ELF-1 (cell line): ENCODE results near the gene P2RY8.
"Not testable (repeated sequence)": the region's sequence is repeated elsewhere in the genome, so short reads cannot be mapped to it uniquely, and the experiment has no call there.

Experiments used
- DNase-seq: peaks from one replicate; pipeline ENCODE4 v3.0.0-alpha.2; 2016; ENCODE audit warnings: low read depth, low spot score

Gene P2RY8, protein sequence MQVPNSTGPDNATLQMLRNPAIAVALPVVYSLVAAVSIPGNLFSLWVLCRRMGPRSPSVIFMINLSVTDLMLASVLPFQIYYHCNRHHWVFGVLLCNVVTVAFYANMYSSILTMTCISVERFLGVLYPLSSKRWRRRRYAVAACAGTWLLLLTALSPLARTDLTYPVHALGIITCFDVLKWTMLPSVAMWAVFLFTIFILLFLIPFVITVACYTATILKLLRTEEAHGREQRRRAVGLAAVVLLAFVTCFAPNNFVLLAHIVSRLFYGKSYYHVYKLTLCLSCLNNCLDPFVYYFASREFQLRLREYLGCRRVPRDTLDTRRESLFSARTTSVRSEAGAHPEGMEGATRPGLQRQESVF

DNA sequence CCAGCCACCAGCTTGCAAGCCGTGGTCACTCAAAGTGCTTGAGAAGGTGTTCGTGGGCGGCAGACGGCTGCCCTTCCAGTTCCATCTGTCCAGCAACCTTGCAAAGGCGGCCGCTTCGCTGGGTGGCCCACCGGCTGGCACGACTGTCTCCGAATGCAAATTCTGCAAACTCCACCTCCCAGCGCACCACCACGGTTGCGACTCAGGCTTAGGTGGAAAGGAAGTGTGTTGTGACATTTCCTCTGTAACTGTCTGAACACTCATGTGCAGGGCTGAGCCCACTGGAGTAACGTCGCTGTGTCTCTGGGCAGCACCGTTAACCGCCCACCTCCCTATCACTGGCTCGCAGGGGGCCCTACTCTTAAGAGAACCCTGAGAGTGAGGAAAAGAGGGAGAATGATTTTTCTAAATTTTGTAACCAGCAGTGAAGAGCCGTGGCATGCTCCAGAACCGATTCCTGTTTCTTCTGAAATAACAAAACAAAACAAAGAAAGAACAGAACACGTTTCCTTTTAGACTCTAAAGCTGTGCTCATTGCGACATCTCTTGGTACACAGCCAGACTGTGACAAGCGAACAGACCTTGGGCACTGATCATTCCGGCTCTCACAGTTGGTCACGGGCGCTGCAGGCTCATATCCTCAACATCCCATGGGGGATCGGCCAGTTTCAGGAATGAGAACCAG, at the start of gene P2RY8:
Gene P2RY8, minus strand, starts transcription at position 155 of the 685 bp plus-strand sequence. CDS start 70,627 bp downstream, outside the sequence.
- no peak for DNase-seq

DNA sequence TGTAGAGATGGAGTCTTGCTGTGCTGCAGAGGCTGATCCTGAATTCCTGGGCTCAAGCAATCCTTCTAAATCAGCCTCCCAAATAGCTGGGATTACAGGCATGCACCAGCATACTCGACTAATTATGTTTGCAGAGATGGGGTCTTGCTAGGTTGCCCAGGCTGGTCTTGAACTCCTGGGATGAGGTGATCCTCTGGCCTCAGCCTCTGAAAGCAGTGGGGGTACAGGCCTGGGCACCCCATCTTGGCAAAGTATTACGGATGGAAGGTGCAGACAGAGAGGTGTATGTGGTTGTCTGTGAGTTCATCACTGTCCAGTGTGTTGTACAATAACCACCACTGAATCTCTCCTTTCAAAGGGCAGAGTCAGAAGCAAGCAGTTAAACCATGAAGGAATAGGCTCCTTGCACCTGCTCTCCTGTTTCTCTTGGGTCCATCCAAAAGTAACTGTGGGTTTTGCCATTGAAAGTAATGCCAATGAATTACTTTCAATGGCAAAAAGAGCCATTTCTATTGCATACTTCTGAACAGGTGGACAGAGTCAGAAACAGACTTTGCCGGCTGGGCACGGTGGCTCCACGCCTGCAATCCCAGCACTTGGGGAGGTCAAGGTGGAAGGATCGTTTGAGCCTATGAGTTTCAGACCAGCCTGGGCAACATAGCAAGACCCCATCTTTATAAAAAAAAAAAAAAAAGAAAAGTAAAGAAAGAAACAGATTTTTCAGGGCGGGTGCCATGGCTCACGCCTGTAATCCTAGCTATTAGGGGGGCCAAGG, 47.4 kb upstream of the P2RY8 start:
- no peak for DNase-seq

DNA sequence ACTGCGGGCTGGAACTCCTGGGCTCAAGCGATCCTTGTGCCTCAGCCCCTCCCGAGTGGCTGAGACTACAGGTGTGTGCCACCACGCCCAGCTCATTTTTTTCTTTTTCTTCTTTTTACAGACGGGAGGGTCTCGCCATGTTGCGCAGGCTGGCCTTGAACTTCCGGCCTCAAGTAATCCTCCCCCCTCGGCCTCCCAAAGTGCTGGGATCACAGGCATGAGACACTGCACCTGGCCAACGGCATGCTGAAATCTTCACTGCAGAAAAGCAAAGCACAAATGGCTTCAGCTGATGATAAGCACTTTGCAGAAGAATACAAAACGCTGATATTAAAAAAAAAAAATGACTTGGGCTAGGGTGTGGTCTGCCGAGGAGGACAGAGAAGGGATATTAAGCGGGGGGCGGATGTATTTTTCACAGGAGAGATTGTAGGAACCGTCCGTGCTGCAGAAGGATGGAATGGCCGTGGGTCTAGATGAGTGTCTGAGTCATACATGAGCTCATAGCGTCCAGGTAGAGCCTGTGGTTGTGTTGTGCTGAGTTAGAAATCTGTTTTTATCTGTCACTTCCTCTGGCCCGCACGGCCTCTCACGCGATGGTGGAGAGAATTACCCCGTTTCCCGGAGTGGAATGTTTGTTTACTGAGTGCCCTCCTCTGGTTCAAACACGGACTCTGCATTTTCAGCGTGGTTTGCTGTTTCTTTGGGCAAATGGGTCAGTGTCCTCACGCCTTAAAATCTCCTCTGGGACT, 45.9 kb upstream of the P2RY8 start:
- DNase-seq, result no peak

DNA sequence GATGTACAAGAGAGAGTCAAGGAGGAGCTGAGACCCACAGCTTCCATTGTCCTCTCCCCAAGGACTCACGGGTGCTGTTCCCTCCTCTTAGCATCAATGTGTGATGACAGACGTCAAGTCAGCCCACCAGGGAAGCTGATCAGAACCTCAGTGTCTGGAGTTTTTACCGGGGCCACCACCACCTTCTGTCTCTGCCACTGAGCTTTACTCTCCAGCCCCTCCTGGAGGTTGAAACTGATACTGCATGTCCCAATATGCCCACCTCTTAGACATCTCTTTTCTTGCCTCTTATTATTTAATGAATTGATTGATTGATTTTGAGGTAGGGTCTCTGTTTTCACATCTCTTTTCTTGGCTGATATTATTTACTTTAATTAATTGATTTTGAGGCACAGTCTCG, 44.1 kb upstream of the P2RY8 start:
- peak; percentile 68 for DNase-seq

DNA sequence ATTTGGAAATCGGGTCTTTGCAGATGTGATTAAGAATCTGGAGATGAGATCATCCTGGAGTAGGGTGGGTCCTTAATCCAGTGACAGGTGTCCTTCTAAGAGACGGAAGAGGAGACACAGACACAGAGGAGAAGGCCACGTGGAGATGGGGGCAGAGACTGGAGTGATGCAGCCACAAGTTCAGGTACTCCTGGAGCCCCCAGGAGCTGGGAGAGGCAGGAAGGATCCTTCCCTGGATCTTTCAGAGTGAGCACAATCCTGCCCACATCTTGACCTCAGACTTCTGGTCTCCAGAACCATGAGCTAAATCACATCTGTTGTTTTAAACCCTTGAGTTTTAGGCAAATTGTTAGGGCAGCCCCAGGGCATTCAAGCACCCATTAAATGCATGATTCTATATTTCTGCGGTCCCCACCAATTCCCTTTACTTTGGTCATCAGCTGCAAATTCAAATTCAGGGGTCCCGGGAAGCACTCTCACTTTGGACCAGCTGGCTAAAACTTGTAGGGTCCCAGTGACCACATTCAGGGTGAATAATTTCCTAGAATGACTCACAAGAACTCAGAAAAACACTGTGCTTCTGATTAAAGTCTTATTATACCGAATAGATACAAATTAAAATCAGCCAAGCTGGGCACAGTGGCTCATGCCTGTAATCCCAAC, 41.7 kb upstream of the P2RY8 start:
- DNase-seq, result no peak

DNA sequence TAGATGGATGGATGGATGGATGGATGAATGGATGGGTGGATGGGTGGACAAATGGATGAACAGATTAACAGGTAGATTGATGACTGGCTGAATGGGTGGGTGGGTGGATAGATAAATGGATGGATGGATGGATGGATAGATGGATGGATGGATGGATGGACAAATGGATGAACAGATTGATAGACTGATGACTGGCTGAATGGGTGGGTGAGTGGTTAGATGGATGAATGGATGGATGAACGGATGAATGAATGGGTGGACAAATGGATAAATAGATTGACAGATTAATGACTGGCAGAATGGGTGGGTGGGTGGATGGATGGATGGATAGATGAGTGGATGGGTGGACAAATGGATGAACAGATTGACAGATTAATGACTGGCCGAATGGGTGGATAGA, 40.9 kb upstream of the P2RY8 start:
- DNase-seq, result no peak

DNA sequence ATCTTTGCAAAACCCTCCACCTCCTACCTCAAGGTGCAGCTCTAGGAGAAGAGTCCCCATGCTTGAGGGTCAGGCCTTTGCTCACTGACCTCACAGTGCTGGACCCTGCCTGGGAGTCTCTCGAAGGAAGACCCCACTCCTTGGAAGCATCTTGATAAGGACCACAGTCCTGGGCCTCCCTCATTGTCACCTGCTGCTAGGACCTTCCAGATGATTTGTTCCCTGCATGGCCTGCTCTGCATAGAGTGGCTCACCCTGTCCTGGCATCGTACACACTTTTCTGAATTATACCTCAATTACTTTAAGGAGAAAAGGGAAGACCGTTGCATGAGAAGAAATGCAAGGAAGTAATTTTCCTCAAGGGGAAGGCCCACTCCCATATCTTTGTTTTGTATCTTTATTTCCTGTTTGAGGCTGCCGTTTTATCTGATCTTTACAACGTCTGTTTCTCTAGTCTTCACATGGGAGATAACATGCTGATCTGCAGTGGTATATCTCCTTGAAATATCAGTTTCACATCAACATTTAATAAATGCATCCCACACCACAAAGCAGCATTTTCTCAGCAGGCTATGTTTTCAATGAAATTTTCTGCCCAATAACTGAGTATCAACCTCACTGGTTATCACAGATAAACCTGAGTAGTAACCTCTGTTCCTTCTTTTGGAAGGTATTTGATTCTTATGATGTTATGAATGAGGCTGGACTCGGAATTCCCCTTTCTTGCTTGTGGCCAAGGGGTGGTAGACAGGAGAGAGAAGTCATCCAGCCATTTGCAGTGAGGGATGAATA, 39.4 kb upstream of the P2RY8 start:
- DNase-seq, result no peak

DNA sequence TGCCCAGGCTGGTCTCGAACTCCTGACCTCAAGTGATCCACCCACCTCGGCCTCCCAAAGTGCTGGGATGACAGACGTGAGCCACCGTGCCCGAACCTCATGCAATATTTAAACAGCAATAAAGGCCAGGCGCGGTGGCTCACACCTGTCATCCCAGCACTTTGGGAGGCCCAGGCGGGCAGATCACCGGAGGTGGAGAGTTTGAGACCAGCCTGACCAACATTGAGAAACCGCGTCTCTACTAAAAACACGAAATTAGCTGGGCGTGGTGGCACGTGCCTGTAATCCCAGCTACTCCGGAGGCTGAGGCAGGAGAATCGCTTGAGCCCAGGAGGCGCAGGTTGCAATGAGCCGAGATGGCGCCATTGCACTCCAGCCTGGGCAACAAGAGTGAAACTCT, 37.2 kb upstream of the P2RY8 start:
- not testable (repeated sequence) for DNase-seq

DNA sequence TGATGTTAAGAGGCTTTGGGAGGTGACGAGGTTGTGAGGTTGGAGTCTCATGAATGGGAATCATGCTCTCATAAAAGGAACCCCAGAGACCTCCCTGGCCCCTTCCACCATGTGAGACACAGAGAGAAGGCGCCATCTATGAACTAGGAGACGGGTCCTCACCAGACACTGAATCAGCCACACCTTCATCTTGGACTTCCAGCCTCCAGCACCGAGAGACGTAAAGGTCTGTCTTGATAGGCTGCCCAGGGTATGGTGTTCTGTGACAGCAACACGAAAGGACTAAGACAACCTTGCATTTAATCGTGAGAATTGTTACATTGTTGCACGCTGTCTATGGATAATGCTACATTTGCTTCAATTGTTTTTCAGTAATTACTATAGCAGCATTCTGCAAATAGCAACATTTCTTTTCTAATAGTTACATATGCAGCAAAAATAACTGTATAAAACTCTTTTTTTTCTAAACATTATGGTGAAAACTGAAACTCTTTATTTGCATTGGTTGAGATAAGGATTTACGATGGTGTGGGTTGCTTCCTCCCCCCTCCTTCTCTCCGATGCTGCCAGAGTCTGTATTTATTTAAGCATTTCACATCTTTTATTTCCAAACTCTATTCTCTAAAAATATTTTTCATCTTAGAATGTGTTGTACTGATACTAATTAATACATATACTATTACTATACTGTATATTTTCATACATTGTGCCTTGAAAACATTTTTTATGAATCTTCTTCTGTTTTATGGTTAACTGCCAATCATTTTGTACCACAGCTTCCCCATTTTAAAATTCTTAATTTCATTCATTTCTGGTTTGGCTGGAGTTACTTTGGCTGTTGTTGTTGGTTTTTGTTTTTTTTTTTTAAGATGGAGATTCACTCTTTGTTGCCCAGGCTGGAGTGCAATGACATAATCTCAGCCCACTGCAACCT, 28.0 kb upstream of the P2RY8 start:
- DNase-seq, result no peak

DNA sequence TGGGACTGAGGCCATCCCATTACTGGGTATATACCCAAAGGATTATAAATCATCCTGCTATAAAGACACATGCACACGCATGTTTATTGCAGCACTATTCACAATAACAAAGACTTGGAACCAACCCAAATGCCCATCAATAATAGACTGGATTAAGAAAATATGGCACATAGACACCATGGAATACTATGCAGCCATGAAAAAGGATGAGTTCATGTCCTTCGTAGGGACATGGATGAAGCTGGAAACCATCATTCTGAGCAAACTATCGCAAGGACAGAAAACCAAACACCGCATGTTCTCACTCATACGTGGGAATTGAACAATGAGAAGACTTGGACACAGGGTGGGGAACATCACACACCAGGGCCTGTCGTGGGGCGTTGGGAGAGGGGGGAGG, 27.1 kb upstream of the P2RY8 start:
- DNase-seq, result not testable (repeated sequence)

DNA sequence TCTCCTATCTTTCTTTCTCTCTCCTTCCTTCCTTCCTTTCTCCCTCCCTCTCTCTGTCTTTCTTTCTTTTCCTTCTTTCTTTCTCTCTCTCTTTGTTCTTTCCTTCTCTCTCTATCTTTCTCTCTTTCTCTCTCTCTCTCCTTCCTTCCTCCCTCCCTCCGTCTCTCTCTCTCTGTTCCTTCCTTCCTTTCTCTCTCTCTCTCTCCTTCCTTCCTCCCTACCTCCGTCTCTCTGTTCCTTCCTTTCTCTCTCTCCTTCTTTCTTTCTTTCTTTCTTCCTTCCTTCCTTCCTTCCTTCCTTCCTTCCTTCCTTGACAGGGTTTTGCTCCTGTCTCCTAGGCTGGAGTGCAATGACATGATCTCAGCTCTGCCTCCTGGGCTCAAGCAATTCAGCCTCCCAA, 24.2 kb upstream of the P2RY8 start:
- no peak for DNase-seq

DNA sequence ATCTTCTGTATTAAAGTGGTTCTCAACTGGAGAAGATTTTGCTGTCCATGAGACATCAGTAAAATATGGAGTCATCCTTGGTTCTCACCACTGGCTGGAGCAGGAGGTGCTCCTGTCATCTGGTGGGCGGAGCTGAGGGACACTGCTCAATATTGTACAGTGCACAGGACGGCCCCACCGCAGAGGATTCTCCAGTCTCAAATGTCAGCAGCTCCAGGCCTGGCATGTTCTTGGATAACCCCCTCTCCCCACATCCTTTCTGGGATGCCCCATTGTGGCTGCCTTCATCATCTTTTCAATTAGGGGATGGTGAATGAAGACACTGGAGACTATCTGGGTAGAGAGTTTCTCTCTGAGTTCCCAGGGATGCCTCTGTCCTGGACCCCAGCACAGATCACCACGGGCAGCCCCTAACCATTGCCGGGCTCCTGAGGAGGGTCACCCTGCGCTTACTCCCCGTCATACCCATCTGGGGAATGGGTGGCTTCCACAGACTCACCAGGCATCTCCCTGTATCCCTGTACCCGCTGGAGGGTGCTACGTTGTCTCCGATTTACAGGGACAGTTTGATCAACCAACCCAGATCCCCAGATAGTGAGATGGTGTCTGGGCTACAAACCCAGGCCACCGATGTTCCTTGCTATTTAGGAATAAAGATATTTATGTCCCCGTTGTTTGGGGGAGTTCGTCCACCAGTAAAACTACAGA, 21.9 kb upstream of the P2RY8 start:
- no peak for DNase-seq

DNA sequence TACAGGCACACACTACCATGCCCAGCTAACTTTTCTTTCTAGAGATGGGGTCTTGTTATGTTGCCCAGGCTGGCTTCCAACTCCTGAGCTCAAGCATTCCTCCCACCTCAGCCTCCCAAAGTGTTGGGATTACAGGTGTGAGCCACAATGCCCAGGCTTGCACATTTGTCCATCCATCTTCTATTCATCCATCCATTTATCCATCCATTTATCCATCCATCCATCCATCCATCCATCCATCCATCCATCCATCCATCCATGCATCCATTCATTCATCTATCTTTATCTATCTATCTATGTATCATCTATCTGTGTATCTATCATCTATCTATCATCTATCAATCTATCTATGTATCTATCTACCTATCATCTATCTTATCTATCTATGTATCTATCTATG, 20.5 kb upstream of the P2RY8 start:
- not testable (repeated sequence) for DNase-seq

DNA sequence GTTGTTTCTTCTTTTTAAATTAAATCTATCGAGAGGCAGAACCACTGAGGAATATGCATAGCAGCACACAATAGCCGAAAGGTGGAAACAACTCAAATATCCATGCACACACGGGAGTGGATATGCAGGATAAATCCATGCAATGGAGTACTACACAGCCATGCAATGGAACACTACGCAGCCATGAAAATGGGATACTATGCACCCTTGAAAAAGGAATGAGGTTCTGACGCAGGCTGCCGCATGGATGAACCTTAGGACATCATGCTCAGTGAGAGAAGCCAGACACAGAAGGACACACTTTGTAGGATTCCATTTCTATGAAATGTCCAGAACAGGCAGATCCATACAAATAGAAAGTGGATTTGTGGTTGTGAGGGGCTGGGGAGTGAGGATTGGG, 18.4 kb upstream of the P2RY8 start:
- no peak for DNase-seq

DNA sequence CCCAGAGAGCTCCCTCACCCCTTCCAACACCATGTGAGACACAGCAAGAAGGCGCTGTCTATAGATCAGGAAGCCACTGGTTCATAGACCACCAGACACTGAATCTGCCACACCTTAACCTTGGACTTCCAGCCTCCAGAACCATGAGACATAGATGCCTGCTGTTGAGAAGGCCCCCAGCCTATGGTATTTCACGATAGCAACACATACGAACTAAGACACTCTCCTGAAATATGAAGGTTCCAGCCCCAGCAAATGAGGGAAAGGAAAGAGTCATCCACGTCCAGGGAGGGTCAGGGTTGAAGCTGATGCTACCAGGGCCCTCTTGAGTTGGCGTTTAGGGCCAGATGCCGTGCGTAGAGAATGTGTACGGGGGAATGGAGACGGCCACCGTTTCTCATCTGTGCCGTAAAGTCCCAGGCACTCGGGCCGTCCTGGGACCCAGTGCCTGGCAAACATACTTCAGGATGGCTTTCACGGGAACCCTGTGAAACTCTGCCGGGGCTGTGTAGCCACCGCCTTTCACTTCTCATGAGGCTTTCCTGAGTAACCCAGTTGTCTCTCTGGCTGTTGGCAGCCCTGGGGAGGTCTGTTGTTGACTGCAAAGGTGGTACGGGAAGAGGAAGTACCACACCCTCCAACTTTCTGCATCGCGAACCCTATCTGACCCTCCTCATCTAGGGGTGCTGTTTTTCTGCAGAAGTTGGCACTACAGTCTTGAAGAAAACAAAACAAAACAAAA, 17.7 kb upstream of the P2RY8 start:
- no peak for DNase-seq

DNA sequence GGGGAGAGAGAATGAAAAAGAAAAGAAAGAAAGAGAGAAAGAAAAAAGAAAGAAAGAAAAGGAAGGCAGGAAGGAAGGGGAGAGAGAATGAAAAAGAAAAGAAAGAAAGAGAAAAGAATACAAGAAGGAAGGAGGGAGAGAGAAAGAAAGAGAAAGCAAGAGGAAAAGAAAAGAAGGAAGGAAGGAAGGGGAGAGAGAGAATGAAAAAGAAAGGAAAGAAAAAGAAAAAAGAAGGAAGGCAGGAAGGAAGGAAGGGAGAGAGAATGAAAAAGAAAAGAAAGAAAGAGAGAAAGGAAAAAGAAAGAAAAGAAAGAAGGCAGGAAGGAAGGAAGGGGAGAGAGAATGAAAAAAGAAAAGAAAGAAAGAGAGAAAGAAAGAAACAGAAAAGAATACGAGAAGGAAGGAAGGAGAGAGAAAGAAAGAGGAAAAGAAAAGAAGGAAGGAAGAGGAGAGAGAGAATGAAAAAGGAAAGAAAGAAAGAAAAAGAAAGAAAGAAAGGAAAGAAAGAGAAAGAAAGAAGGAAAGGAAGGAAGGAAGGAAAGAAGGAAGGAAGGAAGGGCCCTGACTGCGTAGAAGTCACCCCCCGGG, 15.1 kb upstream of the P2RY8 start:
- DNase-seq, result no peak

DNA sequence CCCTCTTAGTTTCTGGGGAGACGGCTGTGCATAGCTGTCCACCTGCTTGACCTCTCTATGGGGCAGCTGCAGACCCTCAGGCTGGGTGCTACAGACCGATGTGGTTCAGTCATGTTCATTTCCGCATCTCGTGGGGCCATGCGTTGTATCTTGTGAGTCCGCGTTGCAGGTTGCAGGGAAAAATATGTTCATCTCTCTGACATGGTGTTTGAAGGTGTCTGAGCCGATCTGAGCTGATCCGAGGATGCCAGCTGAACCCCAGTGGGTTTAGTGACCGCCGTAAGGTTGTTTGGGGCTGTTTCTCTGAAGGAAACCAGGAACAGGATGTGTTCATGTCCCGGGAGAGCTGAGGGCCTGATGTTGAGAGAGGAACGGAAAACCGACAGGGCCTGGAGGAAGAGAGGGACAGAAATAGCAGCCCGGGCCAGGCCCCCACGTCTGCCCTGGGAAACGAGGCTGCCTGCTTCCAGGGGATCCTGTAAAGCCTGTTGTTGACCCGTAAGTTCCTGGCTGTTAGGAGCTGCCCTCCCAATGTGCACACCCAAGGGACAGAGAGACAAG, 9.8 kb upstream of the P2RY8 start:
- DNase-seq, result no peak
